HG03354 (cell line): ENCODE measurements around the gene PNMT.
A peak's percentile ranks its signal among the peaks of the same experiment; 100 is the strongest.

Experiments
- ATAC-seq: cut with Tn5 transposase; IDR thresholded peaks from one replicate; pipeline ENCODE4 v1.9.1; 2021; ENCODE audit warnings: mild to moderate bottlenecking; ENCODE audit not compliant: unreplicated experiment, poor library complexity, severe bottlenecking

PNMT gene

GRCh38 chr17:39666231-39666600 lies 2.0 kb upstream of the PNMT start:
- no peak for ATAC-seq

DNA sequence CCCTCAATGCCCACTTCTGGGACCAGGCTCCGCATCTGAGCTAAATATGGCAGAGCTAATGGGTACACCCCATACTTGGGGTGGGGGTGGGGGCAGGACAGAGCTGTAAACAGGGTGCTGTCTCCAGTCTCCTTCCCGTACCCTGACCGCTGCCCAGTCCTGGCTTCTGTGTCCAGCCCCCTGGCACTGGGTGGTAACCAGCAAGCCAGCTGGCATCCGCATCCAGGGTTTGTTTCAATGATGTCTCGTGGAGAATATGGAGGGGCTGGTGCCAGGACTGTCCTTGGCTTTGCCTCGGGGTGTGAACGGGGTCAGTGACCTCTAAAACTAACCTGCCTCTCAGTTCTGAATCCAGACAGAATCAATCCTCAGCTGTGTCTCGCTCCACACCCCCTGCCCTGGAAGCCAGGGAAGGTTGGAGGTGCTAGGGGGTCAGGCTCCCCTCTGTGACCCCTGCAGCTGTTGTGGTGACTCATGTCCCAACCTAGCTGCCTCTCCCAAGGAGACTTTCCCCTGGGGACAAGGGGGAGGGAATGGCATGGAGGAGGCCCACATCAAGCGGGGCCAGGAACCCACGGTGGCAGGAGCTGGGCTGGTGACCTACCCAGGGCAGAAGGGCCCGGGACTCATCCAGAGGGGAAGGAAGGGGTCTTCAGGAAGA lies 1.5 kb upstream of the PNMT start:
- ATAC-seq = no peak

GRCh38 chr17:39667262-39667944 lies 850 bp upstream of the PNMT start:
- ATAC-seq = no peak

- ATAC-seq = no peak
Observed at GRCh38 chr17:39669897-39670735, 1.9 kb downstream of the PNMT start.

- no peak for ATAC-seq
Observed at GRCh38 chr17:39670746-39671145, 2.5 kb downstream of the PNMT start.

GRCh38 chr17:39671651-39672521 lies 3.6 kb downstream of the PNMT start:
- no peak for ATAC-seq

GRCh38 chr17:39672522-39673334 lies 4.5 kb downstream of the PNMT start:
- no peak for ATAC-seq

- no peak for ATAC-seq
Observed at GRCh38 chr17:39673335-39674081, 5.3 kb downstream of the PNMT start.

DNA sequence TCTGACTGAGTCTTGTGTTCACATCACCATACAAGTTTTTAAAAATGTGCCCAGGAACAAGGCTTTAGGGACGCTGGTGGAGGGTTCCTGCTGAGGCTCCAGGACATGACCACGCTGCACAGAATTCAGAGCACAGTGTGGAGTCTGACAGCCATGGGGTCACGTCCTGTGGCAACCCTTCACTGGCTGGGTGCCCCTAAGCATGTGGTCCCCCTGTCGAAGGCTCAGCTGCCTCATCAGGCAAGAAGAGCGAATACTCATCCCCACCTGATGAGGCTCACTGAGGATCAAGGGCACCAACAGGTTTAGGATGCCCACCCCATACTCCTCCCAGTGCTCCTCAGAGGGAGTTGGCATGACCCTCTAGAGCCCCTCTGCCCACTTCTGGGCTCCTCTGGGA lies 5.9 kb downstream of the PNMT start:
- no peak for ATAC-seq

DNA sequence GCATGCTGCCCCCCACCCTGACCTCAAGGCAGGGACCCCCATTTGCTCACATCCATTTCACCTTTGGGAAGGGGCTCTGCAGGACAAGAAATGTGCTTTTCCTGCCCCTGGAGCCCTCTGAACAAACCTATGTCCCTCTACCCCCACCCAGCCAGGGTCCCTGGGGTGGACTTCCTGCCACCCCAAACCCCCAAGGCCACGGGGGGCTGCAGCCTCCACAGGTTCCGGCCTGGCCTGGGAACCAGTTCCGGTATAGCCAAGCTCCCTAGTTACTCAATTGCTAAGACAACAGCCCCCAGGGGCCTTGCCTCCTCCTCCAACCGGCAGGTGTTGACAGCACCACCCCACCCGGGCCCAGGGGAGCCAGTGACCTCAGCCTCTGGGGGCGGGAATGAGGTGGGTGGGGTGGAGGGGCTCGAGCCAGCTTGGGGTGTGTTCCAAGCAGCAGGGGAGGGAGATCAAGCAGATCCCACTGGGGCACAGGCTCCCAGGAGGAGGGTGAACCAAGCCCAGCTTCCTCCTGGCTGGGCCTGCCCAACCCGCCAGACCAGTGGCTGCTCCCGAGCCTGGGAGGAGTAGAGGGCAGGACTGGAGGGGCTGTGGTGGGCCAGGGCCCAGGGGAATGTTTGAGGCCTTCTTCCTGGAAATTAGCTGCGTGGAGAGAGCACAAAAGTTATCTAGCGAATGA lies 6.6 kb downstream of the PNMT start:
- no peak for ATAC-seq

DNA sequence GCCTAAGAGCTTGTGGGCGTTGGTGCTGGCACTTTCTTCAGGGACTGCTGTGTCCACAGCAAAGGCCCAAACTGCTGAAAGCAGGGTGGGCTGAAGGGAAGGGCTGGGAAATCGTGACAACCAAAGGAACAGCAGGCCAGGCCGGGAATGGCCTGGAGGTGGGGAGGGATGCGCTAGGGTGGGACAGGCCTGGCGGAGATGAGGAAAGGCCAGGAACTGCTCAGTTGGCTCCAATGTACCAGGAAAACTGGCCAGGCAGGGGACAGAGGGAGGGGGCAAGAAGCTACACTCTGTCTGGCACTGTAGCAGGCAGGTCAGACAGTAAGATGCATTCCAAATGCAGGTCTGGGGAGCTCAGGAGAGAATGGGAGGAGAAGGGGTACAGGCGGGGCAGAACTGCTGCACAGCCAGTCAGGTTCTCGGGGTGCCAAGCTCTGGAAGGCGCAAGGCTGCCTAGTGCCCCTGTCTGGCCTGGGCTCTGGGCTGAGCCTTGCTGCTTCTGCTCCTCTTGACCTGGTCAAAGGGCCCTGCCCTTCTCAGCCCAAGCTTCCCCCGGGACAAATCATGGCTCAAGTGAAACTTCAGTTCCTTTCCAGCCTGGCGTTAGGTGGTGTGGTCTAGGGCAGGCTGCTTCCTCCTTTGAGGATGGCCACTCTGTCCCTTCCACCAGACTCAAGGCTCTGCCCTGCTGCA lies 7.3 kb downstream of the PNMT start:
- no peak for ATAC-seq

GRCh38 chr17:39676198-39676819 lies 8.1 kb downstream of the PNMT start:
- peak; percentile 44 for ATAC-seq

- ATAC-seq = no peak
Observed at GRCh38 chr17:39677072-39677471, 8.8 kb downstream of the PNMT start.

GRCh38 chr17:39677542-39678339 lies 9.5 kb downstream of the PNMT start:
- no peak for ATAC-seq

GRCh38 chr17:39678340-39679116 lies 10.3 kb downstream of the PNMT start:
- no peak for ATAC-seq
